Lower leg skin (tissue), 4 donors: ENCODE measurements around the gene COL4A1. TPM values are rescaled to one million over a fixed set of nuclear protein-coding genes. Genes with fewer than 3 reads are reported as not detected.
A peak's percentile ranks its signal among the peaks of the same experiment; 100 is the strongest.

ENCODE experiments used
- DNase-seq, 2 donors: peaks; one replicate each; pipeline ENCODE4 v3.0.0-alpha.2; 2019; ENCODE audit warnings: low spot score in 2 of 2
- H3K4me3 ChIP-seq: fragments of 200-600 bp; sonication (generic); 2 replicates; pipeline ENCODE4 v1.5.1; 2017; ENCODE audit warnings: mild to moderate bottlenecking, low read depth; ENCODE audit not compliant: poor library complexity, severe bottlenecking
- CTCF ChIP-seq, 3 donors: fragments of 450-650 bp; IDR thresholded peaks; one replicate each; pipeline ENCODE4 v1.5.1; 2016; ENCODE audit warnings: antibody characterized with exemption in 3 of 3, mild to moderate bottlenecking in 3 of 3, moderate library complexity in 2 of 3
- POLR2A ChIP-seq, 2 donors: fragments of 450-650 bp; IDR thresholded peaks; one replicate each; pipeline ENCODE4 v1.6.1; 2016 to 2017; ENCODE audit warnings: antibody characterized with exemption in 2 of 2, mild to moderate bottlenecking in 1 of 2, moderate library complexity in 1 of 2
- WGBS, 2 donors: methylation state at CpG; one replicate each; pipeline ENCODE4 v1.1.5; 2018; 5-methylcytosine and 5-hydroxymethylcytosine counted together
- intact Hi-C: fragments of 100-400 bp; cut with DNase I; formaldehyde crosslinking; loops from one replicate; pipeline ENCODE4 v1.15.0; 2023; ENCODE audit warnings: low total_unique reads
- total RNA-seq, 4 donors: library from RNA; depleted of rRNA; stranded (reverse); fragments of >200 nt; gene quantifications; one replicate each; pipeline ENCODE4 v1.1.0, GENCODE V29; 2016

The COL4A1 gene
- total RNA-seq, 4 donors from 2014 or later: 41.0 to 105 (median 56.7) TPM

GRCh38 chr13:110278859-110279258 is 28.1 kb downstream of the COL4A1 start:
- TF ChIP-seq CTCF (IDR thresholded peaks at IDR 0.05) (no peak), POLR2A (IDR thresholded peaks at IDR 0.05) (no peak)
- 91 to 94% methylated on average over 7 of the region's 7 CpGs for WGBS, 2 donors
- peak in 1 of 2 donors; percentile 26 for DNase-seq
- H3K4me3 ChIP-seq: no peak overlapping the region
- intact Hi-C loops: no loop called here

- no peak overlapping the region for H3K4me3 ChIP-seq
- intact Hi-C loops: no loop called here
- DNase-seq: peak; percentile 11 to 50
- TF ChIP-seq POLR2A (IDR thresholded peaks at IDR 0.05) (no peak), CTCF (IDR thresholded peaks at IDR 0.05) (no peak)
- 70 to 78% methylated on average over 5 of the region's 5 CpGs for WGBS, 2 donors
Observed at GRCh38 chr13:110277357-110277975, 29.5 kb downstream of the COL4A1 start.

- no peak for TF ChIP-seq CTCF (IDR thresholded peaks at IDR 0.05)
- no peak for TF ChIP-seq POLR2A (IDR thresholded peaks at IDR 0.05)
- intact Hi-C loops: no loop called here
- WGBS, 2 donors: 89 to 91% methylated on average over 5 of the region's 5 CpGs
- H3K4me3 ChIP-seq: no peak overlapping the region
- peak in 1 of 2 donors; percentile 56 for DNase-seq
Observed at GRCh38 chr13:110276553-110276950, 30.4 kb downstream of the COL4A1 start.

GRCh38 chr13:110275931-110276552 is 30.9 kb downstream of the COL4A1 start:
- DNase-seq: peak; percentile 57 to 84
- TF ChIP-seq CTCF (IDR thresholded peaks at IDR 0.05): no peak
- no peak overlapping the region for H3K4me3 ChIP-seq
- WGBS, 2 donors: 50 to 51% methylated on average over 16 of the region's 16 CpGs
- intact Hi-C loops: no loop called here

GRCh38 chr13:110274687-110275086 is 32.3 kb downstream of the COL4A1 start:
- no peak overlapping the region for H3K4me3 ChIP-seq
- WGBS, 2 donors: 75 to 81% methylated on average over 5 of the region's 5 CpGs
- intact Hi-C loops: no loop called here

More at GRCh38 chr13:110274687-110275086, 32.3 kb downstream of the COL4A1 start:
- DNase-seq: peak; percentile 10 to 67
- TF ChIP-seq POLR2A (IDR thresholded peaks at IDR 0.05): no peak
- TF ChIP-seq CTCF (IDR thresholded peaks at IDR 0.05): no peak
